ENCODE results near the gene BCL2.
"Not testable (repeated sequence)": the region's sequence is repeated elsewhere in the genome, so short reads cannot be mapped to it uniquely, and the experiment has no call there.

BCL2 gene

DNA sequence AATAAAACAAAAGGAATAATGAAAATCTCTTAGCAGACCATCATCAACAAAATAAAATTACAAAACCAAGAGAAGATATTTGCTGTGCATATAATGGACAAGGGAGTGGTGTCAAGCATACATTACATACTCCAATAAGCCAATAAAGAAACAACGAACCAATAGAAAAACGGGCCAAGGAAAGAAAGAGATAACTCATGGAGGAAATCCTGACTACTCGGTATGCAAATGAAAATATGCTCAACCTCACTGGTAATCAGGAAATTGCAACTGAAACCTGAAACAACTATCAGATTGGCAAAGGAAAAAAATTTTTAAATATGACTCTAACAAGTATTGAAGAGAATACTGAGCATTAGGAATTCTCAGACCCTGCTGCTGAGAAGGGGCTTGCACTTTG, 84.7 kb downstream of the BCL2 start:
- no peak for DNase-seq (ENCODE audit: low read depth in 2 of 2)

DNA sequence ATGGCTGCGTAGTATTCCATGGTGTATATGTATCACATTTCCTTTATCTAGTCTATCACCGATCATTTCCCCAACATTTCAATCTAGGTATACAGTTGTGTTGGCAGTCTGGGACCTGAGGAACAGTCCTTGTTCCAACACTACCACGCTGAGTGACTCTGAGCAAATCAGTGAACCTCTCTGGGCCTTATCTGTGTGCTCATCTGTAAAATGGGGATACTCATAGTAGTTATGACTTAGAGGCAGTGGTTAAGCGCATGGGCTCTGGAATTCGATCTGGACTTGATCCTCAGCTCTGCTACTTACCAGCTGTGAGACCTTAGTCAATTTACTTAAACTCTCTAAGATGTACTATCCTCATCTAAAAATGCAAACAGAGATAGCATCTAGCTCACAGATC, 85.1 kb downstream of the BCL2 start:
- DNase-seq (ENCODE audit: low read depth in 2 of 2) = no peak

- DNase-seq (ENCODE audit: low read depth in 2 of 2) = peak in 1 of 2 donors; percentile 31
Observed at GRCh38 chr18:63233334-63233733, 86.2 kb downstream of the BCL2 start.

- DNase-seq (ENCODE audit: low read depth in 2 of 2) = no peak
Observed at GRCh38 chr18:63232826-63233225, 86.7 kb downstream of the BCL2 start.

GRCh38 chr18:63229971-63230370, 89.6 kb downstream of the BCL2 start:
- no peak for DNase-seq (ENCODE audit: low read depth in 2 of 2)

DNA sequence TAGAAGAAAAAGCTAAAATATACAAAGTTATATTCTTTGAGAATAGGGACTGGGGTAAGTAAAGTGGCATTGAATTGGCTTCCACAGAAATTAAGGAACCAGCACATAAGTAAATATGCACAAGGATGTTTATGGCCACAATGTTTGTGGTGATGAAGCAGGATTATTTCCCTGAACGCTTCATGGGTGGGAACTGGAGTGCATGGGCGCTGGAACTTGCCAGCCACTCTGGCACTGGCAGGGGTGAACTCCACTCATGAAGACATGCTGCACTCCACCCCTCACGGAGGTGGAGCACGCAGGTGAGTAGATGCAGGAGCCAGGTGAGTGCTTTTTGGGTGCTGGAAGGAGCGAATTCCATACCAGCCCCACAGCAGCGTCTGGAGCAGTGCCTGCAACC, 94.1 kb downstream of the BCL2 start:
- no peak for DNase-seq (ENCODE audit: low read depth in 2 of 2)

DNA sequence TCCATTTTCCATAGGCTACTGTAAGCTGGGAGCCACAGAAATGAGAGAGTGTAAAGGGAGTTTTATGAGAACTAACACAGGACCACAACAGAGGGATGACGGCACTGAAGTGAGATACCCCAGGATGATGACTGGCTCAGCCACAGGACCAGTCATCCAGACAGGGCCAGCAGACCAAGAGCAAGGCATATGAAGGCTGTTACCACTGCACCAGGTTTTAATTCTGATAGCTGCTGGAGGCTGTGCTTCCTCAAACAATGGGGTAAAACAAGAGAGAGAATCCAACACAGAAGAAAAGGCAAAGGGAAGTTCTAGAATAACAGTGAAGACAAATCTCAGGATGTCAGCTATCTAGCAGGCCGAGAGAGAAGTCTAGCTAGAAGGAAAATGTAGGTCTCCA, 94.9 kb downstream of the BCL2 start:
- DNase-seq (ENCODE audit: low read depth in 2 of 2) = peak in 1 of 2 donors; percentile 17

DNA sequence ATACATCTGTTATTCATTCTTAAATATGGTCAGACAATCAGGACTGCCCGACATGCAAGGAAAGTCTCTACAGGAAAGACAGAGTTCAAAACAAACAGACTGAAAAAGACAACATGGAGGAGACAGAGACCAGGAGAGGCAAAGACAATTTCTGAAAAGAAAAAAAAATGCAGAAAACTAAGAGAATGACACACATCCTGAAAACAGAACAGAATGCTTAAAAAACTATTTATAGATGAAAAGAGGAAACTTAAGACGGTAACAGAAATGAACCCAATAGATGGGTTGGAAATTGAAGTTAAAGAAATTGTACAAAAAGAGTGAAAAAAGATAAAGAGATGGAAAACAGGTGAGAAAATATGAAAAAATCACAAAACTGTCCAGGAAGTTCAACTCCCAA, 95.7 kb downstream of the BCL2 start:
- DNase-seq (ENCODE audit: low read depth in 2 of 2) = no peak

DNA sequence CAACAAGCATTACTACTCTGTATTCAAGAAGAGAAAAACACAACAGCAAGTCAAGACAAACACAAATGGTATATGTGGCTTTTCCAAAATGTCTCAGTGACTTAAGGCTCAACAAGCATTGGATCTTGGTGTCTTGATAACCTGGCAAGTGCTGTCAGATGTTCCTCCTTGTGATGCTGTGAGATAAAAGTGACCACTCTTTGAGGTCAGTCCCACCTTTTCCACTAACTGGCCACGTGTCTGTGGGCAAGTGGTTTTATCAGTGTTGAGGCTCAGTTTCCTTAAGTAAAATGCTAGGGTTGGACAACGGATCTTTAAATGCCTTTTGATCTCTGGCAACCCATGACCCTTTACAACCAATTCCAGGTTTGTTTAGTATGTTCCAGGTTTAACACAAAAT, 98.7 kb downstream of the BCL2 start:
- DNase-seq (ENCODE audit: low read depth in 2 of 2) = no peak

GRCh38 chr18:63218472-63218871, 101.1 kb downstream of the BCL2 start:
- DNase-seq (ENCODE audit: low read depth in 2 of 2) = no peak

GRCh38 chr18:63216516-63217311, 102.9 kb downstream of the BCL2 start:
- no peak for DNase-seq (ENCODE audit: low read depth in 2 of 2)

GRCh38 chr18:63213936-63214671, 105.5 kb downstream of the BCL2 start:
- DNase-seq (ENCODE audit: low read depth in 2 of 2) = no peak

- no peak for DNase-seq (ENCODE audit: low read depth in 2 of 2)
Observed at GRCh38 chr18:63213331-63213900, 106.2 kb downstream of the BCL2 start.

DNA sequence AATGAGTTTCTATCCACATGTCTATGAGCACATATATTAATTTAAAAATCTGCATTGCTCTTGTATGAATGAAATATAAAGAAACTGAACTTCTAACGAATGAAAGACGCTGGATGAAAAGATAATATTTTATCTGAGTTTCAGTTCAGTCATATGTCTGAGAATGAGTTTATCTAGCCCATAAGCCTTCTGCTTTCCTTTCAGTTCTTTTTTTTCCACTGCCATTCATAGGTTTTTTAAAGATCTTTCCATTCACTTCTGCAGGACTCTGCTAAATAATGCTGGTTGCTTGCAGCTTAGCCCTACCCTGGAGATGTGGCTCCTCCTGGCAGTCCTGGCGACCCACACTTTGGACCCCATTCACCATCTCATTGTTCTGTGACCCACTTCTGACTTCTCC, 109.0 kb downstream of the BCL2 start:
- DNase-seq (ENCODE audit: low read depth in 2 of 2) = no peak

- DNase-seq (ENCODE audit: low read depth in 2 of 2) = no peak
Observed at GRCh38 chr18:63208676-63209075, 110.9 kb downstream of the BCL2 start.

DNA sequence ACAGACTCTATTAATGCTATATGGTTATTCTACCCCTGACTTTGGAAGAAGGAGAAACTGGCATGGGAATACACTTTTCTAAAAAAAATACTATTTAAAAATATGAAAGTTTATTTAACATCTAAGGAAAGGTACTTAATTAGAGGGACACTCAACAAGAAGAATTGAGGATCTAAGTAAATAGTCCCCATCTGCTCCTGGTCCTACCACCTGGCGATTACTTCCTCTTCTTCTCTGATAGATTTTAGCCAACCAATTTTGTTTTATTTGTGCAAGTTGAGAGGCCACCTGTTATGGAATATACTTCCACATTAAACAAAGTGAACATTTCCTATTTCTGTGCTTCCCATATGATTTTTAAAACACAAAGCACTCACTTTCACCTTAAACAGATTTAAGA, 111.7 kb downstream of the BCL2 start:
- DNase-seq (ENCODE audit: low read depth in 2 of 2) = no peak

DNA sequence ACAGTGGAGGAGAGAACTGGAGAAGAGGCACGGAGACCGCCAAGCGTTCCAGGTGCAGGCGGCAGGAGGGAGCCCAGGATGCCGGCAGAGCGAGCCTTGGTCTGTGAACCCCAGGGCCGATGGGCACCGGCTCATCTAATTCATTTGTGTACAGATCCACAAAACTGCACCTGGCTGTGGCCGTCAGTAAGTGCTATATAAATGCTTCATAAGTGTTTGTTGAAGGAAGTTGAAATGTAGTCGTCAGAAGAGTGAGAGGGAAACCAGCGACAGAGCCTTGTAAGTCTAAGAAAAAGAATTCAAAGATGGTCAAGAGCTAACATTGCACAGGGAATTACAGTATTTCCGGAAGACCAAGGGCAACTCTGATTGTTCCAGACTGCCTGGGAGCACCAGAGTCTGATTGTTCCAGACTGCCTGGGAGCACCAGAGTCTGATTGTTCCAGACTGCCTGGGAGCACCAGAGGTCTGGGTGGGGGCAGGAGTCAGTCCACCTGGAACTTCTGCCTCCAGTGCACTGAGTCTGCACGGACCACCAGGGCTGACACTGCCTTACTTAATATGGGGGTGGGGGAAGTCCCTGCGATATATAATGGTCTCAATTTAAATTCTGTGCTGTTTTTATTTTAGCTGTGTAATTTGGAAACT, 112.3 kb downstream of the BCL2 start:
- DNase-seq (ENCODE audit: low read depth in 2 of 2) = no peak

DNA sequence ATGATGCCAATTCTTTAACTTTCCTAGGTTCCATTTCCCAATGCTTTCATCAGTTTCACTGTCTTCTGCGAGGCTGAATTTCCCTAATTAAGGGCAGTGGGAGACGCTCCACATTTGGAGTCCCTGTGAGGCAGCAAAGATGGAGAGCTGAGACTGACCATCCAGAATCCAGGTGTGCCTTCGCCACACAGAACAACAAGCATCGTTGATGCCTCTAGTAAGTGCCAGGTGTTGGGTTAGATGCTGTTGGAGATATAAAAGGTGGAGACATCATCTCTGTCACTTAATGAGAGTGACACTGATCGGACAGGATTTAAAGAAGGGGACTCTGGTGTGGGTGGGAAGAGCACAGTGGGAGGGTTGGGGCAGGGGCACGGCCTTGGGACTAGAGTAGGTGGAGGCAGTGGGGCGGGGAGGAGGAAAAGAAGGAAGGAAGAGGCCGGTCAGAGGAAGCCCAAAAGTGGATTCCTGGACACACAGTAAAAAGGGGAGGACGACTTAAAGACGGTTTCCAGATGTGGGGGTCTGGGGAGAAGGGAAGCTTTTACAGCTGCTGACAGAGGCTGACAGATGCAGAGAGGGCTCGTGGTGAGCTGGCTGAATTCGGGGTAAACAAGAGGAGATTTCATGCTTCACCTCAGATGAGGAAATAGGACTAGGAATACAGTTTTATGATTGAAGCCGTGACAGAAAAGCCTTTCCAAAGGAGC, 113.0 kb downstream of the BCL2 start:
- DNase-seq (ENCODE audit: low read depth in 2 of 2) = no peak

DNA sequence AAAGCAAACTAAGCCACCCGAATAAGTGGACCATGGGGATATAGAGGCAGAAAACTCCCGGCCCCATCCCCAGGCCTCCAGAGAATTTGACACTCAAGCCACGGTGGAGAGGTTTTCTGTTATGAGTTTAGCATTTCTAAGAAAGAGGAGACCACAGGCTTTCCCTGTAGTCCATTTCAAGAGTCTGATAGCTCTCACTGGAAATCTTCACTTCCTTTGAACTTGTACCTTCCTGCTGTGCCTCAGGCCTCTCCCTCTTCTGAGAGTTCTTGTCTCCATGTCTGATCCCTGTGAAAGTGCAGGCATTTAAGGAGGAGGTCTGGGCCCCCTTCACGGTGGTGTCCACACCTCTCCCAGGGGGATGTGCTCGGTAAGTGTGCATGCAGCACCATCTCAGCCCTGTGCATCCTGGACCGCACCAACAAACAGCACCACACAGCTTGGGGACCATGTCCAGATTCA, 113.7 kb downstream of the BCL2 start:
- no peak for DNase-seq (ENCODE audit: low read depth in 2 of 2)

- DNase-seq (ENCODE audit: low read depth in 2 of 2) = no peak
Observed at GRCh38 chr18:63203497-63203896, 116.1 kb downstream of the BCL2 start.

- no peak for DNase-seq (ENCODE audit: low read depth in 2 of 2)
Observed at GRCh38 chr18:63202828-63203227, 116.7 kb downstream of the BCL2 start.

DNA sequence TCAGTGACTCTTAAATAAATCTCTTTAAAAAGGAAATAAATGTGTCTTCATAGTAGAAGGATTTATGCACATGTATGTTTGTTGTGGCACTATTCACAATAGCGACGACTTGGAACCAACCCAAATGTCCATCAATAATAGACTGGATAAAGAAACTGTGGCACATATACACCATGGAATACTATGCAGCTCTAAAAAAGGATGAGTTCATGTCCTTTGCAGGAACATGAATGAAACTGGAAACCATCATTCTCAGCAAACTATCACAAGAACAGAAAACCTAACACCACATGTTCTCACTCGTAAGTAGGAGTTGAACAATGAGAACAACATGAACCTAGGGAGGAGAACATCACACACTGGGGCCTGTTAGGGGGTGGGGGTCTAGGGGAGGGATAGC, 118.1 kb downstream of the BCL2 start:
- not testable (repeated sequence) for DNase-seq (ENCODE audit: low read depth in 2 of 2)

Measured in activated CD8-positive, alpha-beta memory T cell treated with anti-CD3 and anti-CD28 coated beads for 4 hours (primary cell).